DMS 273 treated with DMSO at 0.1 percent for 48 hours (cell line): ENCODE data around the gene OR8K5.
"Not testable (repeated sequence)": the region's sequence is repeated elsewhere in the genome, so short reads cannot be mapped to it uniquely, and the experiment has no call there.

Experiments used
- DNase-seq: peaks from one replicate; lab custom pipeline; 2025; lab: John Stamatoyannopoulos, UW

Gene OR8K5

GRCh38 chr11:56160217-56160616 lies at the start of gene OR8K5:
OR8K5 (minus strand) TSS chr11:56160317; CDS start chr11:56160317, 0 bp downstream.
- no peak for DNase-seq

GRCh38 chr11:56207790-56208189 lies 47.7 kb upstream of the OR8K5 start:
- no peak for DNase-seq

- DNase-seq: no peak
Measured at GRCh38 chr11:56197367-56197766, 37.2 kb upstream of the OR8K5 start.

GRCh38 chr11:56196705-56197104 lies 36.6 kb upstream of the OR8K5 start:
- DNase-seq: no peak

GRCh38 chr11:56188602-56189001 lies 28.5 kb upstream of the OR8K5 start:
- no peak for DNase-seq

GRCh38 chr11:56183459-56183858 lies 23.3 kb upstream of the OR8K5 start:
- no peak for DNase-seq

- DNase-seq: no peak
Measured at GRCh38 chr11:56176318-56176717, 16.2 kb upstream of the OR8K5 start, which contains the start of gene OR5J2. OR5J2 (plus strand) TSS chr11:56176618; CDS start chr11:56176618, 0 bp downstream.

- no peak for DNase-seq
Measured at GRCh38 chr11:56172256-56172830, 12.2 kb upstream of the OR8K5 start.

GRCh38 chr11:56163804-56164203 lies 3.7 kb upstream of the OR8K5 start:
- DNase-seq: no peak

GRCh38 chr11:56152333-56152732 lies 7.8 kb downstream of the OR8K5 start:
- no peak for DNase-seq

- no peak for DNase-seq
Measured at GRCh38 chr11:56151376-56151775, 8.7 kb downstream of the OR8K5 start.

- DNase-seq: not testable (repeated sequence)
Measured at GRCh38 chr11:56143681-56144080, 16.4 kb downstream of the OR8K5 start.

GRCh38 chr11:56140151-56140661 lies 19.9 kb downstream of the OR8K5 start, which contains the start of gene OR8J3:
OR8J3 (minus strand) TSS chr11:56140201; CDS start chr11:56137718, 2,483 bp downstream.
- DNase-seq: no peak

GRCh38 chr11:56122073-56122472 lies 38.0 kb downstream of the OR8K5 start, which contains the start of gene OR8H3:
OR8H3 (plus strand) TSS chr11:56122373; CDS start chr11:56122373, 0 bp downstream.
- DNase-seq: no peak
